Measurements from ENCODE around the gene SEMA3C. TPM values are rescaled to one million over a fixed set of nuclear protein-coding genes. Genes with fewer than 3 reads are reported as not detected.

The SEMA3C gene
- total and polyA plus RNA-seq, 2 donors (not counting 1 experiment from before 2014, with no cell fraction given): 0.06 TPM; not detected in 1

DNA sequence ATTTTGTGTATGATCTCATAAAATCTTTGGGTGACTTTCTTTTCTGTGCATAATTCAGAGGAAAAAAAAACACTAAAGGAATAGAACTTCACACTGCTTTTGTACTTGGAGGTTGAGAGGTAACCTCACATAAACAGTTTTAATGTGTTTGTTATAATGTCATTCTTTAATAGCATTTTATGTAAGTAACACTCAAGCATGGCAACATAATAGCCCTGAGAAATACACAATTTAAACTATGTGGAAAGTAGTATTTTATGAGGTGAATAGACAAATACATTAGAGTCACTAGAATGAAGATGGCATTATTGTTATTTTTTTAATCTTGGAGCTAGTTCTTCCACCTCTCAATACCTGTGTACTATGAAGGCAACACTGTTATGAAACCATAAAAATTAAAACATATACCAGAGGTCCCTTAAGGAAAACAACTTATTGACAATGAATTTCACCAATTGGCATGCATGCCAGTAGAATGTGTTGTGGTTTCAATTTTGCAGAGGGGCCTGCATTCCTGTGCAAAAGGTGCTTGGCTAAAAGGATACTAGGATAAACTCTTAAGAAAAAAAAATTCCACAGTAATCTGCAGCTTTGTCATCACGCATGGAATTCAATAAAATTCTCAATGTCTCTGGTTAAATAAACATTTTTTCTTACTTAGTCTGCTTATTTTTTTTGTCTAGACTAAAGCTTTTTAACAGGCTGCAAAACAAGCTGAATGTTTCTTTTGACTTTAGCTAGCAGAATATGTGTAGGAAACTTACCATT lies 177.9 kb downstream of the SEMA3C start:
- ChIA-PET CTCF (no interaction called here), POLR2A (no interaction called here)
- ATAC-seq (ENCODE audit: low read depth): no peak
- no CpG with 5 or more reads among the region's 1 CpG for WGBS (ENCODE audit: insufficient coverage)
- no peaks in the 10 kb centered on the region for H3K9me3 Mint-ChIP-seq (ENCODE audit: insufficient read depth)
- H3K27me3 ChIP-seq (replicated peaks in 1 of 4; ENCODE audit: control extremely low read depth in 1 of 4, control insufficient read depth in 3 of 4, insufficient read depth in 4 of 4, low read length in 3 of 4): no peaks in the 10 kb centered on the region
- H4K20me1 ChIP-seq (ENCODE audit: control insufficient read depth, insufficient read depth, low read length, poor library complexity, severe bottlenecking): no peaks in the 10 kb centered on the region
- H3K27me3 Mint-ChIP-seq: no peaks in the 10 kb centered on the region
- no peak overlapping the region for H3K4me3 Mint-ChIP-seq
- H3K9ac ChIP-seq (ENCODE audit: low read length): no peak overlapping the region
- no peak overlapping the region for H2AFZ ChIP-seq (ENCODE audit: insufficient read depth, low read depth, low read length, poor library complexity, severe bottlenecking)
- no peaks in the 10 kb centered on the region for H3K79me2 ChIP-seq (ENCODE audit: control insufficient read depth, insufficient read depth, low read length)
- intact Hi-C loops (cut with micrococcal nuclease): no loop called here
- H3K4me2 ChIP-seq (replicated peaks; ENCODE audit: low read depth, low read length, poor library complexity, severe bottlenecking): no peak overlapping the region
- H3K4me3 ChIP-seq (ENCODE audit: control extremely low read depth in 1 of 5, extremely low read depth in 1 of 5, insufficient read depth in 1 of 5, low read depth in 2 of 5, low read length in 4 of 5): no peak overlapping the region
- H3K27ac ChIP-seq (ENCODE audit: low read length in 2 of 2): no peak overlapping the region
- H3K4me1 ChIP-seq (ENCODE audit: control insufficient read depth in 2 of 2, insufficient read depth in 2 of 2, low read length in 2 of 2): no peaks in the 10 kb centered on the region
- TF ChIP-seq EZH2 (IDR thresholded peaks at IDR 0.05; ENCODE audit: borderline replicate concordance, insufficient read depth, low read depth, low read length, poor library complexity, severe bottlenecking) (no peak), CTCF (IDR thresholded peaks at IDR 0.05) (no peak)
- no peaks in the 10 kb centered on the region for H3K9me3 ChIP-seq (ENCODE audit: control extremely low read depth in 1 of 3, control insufficient read depth in 2 of 3, insufficient read depth in 1 of 3, low read length in 2 of 3)
- no peak for DNase-seq
- H3K27ac Mint-ChIP-seq: no peak overlapping the region
- no peaks in the 10 kb centered on the region for H3K4me1 Mint-ChIP-seq
- no peaks in the 10 kb centered on the region for H3K36me3 ChIP-seq (replicated peaks in 1 of 2; ENCODE audit: control extremely low read depth in 1 of 2, control insufficient read depth in 1 of 2, extremely low read depth in 1 of 2, insufficient read depth in 2 of 2, low read length in 1 of 2)

GRCh38 chr7:80736371-80737125 lies 182.3 kb downstream of the SEMA3C start:
- Histone ChIP-seq H3K36me3 (replicated peaks in 1 of 2; ENCODE audit: control extremely low read depth in 1 of 2, control insufficient read depth in 1 of 2, extremely low read depth in 1 of 2, insufficient read depth in 2 of 2, low read length in 1 of 2) (no peaks in the 10 kb centered on the region), H3K4me3 (ENCODE audit: control extremely low read depth in 1 of 5, extremely low read depth in 1 of 5, insufficient read depth in 1 of 5, low read depth in 2 of 5, low read length in 4 of 5) (no peak overlapping the region), H3K9me3 (ENCODE audit: control extremely low read depth in 1 of 3, control insufficient read depth in 2 of 3, insufficient read depth in 1 of 3, low read length in 2 of 3) (no peaks in the 10 kb centered on the region), H3K79me2 (ENCODE audit: control insufficient read depth, insufficient read depth, low read length) (no peaks in the 10 kb centered on the region), H4K20me1 (ENCODE audit: control insufficient read depth, insufficient read depth, low read length, poor library complexity, severe bottlenecking) (no peaks in the 10 kb centered on the region), H3K27ac (ENCODE audit: low read length in 2 of 2) (no peak overlapping the region), H2AFZ (ENCODE audit: insufficient read depth, low read depth, low read length, poor library complexity, severe bottlenecking) (no peak overlapping the region), H3K4me2 (replicated peaks; ENCODE audit: low read depth, low read length, poor library complexity, severe bottlenecking) (no peak overlapping the region), H3K9ac (ENCODE audit: low read length) (no peak overlapping the region), H3K27me3 (replicated peaks in 1 of 4; ENCODE audit: control extremely low read depth in 1 of 4, control insufficient read depth in 3 of 4, insufficient read depth in 4 of 4, low read length in 3 of 4) (no peaks in the 10 kb centered on the region), H3K4me1 (ENCODE audit: control insufficient read depth in 2 of 2, insufficient read depth in 2 of 2, low read length in 2 of 2) (no peaks in the 10 kb centered on the region)
- ChIA-PET POLR2A (no interaction called here), CTCF (no interaction called here)
- H3K9me3 Mint-ChIP-seq (ENCODE audit: insufficient read depth): no peaks in the 10 kb centered on the region
- TF ChIP-seq EZH2 (IDR thresholded peaks at IDR 0.05; ENCODE audit: borderline replicate concordance, insufficient read depth, low read depth, low read length, poor library complexity, severe bottlenecking): no peak
- no peak for TF ChIP-seq CTCF (IDR thresholded peaks at IDR 0.05)
- DNase-seq: no peak
- intact Hi-C loops (cut with micrococcal nuclease): no loop called here
- no peak overlapping the region for H3K27ac Mint-ChIP-seq
- no peaks in the 10 kb centered on the region for H3K27me3 Mint-ChIP-seq
- H3K4me1 Mint-ChIP-seq: no peaks in the 10 kb centered on the region
- ATAC-seq (ENCODE audit: low read depth): no peak
- no CpG with 5 or more reads among the region's 4 CpGs for WGBS (ENCODE audit: insufficient coverage)
- H3K4me3 Mint-ChIP-seq: no peak overlapping the region

Measured in B cell (primary cell).